Epithelial cell of proximal tubule (primary cell): ENCODE data around the gene SMPD3. TPM values are rescaled to one million over a fixed set of nuclear protein-coding genes. Genes with fewer than 3 reads are reported as not detected.

Source experiments
- DNase-seq: peaks from one replicate; pipeline ENCODE4 v3.0.0-alpha.2; 2011; ENCODE audit warnings: low read depth
- H3K4me3 ChIP-seq: 2 replicates; pipeline ENCODE4 v1.5.1; 2011; ENCODE audit warnings: low read depth, mild to moderate bottlenecking, low read length
- CTCF ChIP-seq: conservative IDR thresholded peaks from 2 replicates; pipeline ENCODE4 v1.5.1; 2012; ENCODE audit warnings: low read depth, mild to moderate bottlenecking, low read length
- total RNA-seq: library from RNA; depleted of rRNA; stranded (reverse); fragments of >200 nt; gene quantifications from 2 replicates; pipeline ENCODE4 v1.2.3, GENCODE V29; 2015

The SMPD3 gene
- total RNA-seq, 1 donor from 2014 or later, result not detected

- DNase-seq, result peak; percentile 36
- H3K4me3 ChIP-seq, result no peak overlapping the region
- TF ChIP-seq CTCF, result no peak
These were observed 42.7 kb upstream of the SMPD3 start for GRCh38 chr16:68490829-68491575.

GRCh38 chr16:68490358-68490757 is 42.0 kb upstream of the SMPD3 start:
- no peak overlapping the region for H3K4me3 ChIP-seq
- no peak for DNase-seq
- TF ChIP-seq CTCF, result no peak

DNA sequence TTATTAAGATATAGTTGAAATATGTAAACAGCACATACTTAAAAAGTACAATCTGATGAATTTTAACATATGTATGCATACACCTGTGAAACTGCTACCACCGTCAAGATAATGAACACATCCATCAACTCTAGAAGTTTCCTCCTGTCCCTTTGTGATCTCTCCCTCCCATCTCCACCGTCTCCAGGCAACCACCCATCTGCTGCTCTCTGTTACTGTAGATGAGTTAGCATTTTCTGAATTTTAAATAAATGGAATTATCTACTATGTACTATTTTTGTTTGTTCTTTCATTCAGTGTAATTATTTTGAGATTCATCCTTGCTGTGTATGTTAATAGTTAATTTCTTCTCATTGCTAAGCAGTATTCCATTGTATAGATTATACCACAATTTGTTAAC is 40.2 kb upstream of the SMPD3 start:
- DNase-seq, result no peak
- TF ChIP-seq CTCF, result no peak
- H3K4me3 ChIP-seq, result no peak overlapping the region

DNA sequence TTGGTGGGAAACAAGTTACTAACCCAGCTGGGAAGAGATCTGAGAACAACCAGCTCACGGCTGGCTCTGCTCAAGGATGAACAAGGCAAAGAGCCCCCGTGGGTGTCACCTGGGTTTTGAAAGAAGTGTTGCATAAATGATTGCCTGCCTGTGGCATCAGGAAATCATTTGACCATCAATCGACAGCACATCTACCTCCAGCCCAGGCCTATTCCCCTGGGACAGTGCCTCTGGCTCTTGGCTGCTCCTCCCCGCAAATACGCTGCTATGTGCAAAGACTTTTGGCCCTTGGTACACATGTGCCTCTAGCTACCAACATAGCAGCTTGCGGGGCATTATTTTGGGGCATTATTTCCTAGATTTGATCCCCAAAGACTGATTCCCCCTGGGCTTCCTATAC is 39.4 kb upstream of the SMPD3 start:
- DNase-seq, result no peak
- no peak overlapping the region for H3K4me3 ChIP-seq
- TF ChIP-seq CTCF, result no peak

DNA sequence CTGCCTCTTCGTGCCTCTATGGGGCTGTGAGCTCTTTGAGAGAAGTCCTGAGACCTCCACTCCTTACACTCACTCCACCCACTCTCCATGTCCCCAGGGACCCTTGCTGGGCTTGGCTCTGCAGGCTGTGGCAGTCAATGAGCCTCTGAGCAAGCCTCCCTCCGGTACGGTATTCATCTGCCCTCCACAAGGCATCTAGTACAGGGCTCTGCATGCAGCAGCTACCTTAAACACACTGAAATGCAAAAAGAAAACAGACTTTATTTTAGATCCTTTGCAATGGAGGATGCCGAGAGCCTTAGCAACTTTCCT is 38.9 kb upstream of the SMPD3 start:
- no peak for TF ChIP-seq CTCF
- DNase-seq, result no peak
- H3K4me3 ChIP-seq, result no peak overlapping the region

- no peak overlapping the region for H3K4me3 ChIP-seq
- no peak for TF ChIP-seq CTCF
- no peak for DNase-seq
These were observed 38.3 kb upstream of the SMPD3 start for GRCh38 chr16:68486502-68487202.

DNA sequence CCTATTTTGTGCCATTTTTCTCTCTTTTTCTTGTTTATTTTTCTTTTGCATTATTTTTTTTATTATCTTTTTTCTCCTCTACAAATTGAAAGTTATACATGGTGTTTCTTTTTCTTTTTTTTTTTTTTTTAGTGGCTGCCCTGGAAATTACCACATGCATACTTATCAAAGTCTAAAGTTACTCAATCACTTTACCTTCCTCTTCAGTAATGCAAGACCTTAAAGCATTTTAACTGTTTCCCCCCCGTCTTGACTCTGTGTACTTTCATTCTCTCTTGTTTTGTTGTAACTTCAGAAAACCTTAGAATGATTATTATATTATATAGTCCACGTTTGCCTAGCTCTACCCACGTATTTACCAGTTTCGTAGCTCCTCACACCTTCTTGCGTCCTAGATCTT is 33.3 kb upstream of the SMPD3 start:
- no peak for DNase-seq
- no peak for TF ChIP-seq CTCF
- H3K4me3 ChIP-seq, result no peak overlapping the region
